ENCODE data around the gene TRAF3IP1.

DNA sequence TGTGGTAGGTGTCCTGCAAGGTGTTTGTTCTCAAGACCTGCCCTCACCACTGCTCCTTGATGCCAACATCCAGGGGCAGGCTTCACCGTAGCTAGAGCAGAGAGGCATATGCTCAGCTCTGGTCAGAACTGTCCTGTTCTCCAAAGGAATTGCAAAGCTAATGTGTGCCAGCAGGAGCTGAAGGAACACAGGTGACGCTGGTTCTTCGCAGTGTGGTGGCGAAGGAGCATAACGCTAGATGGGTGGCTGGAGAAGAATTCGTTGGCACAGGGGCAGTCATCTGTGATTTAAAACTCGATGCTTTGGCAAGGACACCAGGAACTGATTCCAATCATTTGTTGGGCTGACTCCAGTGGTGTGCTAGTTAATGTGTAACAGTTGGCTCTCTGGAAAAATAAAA lies 20.5 kb upstream of the TRAF3IP1 start:
- TF ChIP-seq TAF1 (IDR thresholded peaks at IDR 0.05; ENCODE audit: low read depth, low read length) (no peak), PAX5 (IDR thresholded peaks at IDR 0.05; ENCODE audit: insufficient read depth, low read length, severe bottlenecking) (no peak)
